Vagina (tissue), 2 donors: ENCODE measurements around the gene ZNF417. TPM values are rescaled to one million over a fixed set of nuclear protein-coding genes. Genes with fewer than 3 reads are reported as not detected.
A peak's percentile ranks its signal among the peaks of the same experiment; 100 is the strongest.

Experiments used
- DNase-seq, 2 donors: peaks; one replicate each; pipeline ENCODE4 v3.0.0-alpha.2; 2017; ENCODE audit errors: extremely low spot score in 2 of 2
- H3K27ac ChIP-seq: fragments of 200-600 bp; sonication (generic); one replicate; pipeline ENCODE4 v1.5.1; 2019
- H3K27me3 ChIP-seq: fragments of 200-600 bp; sonication (generic); one replicate; pipeline ENCODE4 v1.5.1; 2019
- H3K36me3 ChIP-seq, 2 donors: fragments of 200-600 bp; sonication (generic); one replicate each; pipeline ENCODE4 v1.5.1; 2017 to 2019
- H3K4me1 ChIP-seq: fragments of 200-600 bp; sonication (generic); one replicate; pipeline ENCODE4 v1.5.1; 2019
- H3K4me3 ChIP-seq, 2 donors: fragments of 200-600 bp; sonication (generic); 1 replicate in 1 of 2; 2 replicates in 1 of 2; pipeline ENCODE4 v1.5.1; 2016 to 2019
- H3K9me3 ChIP-seq: fragments of 200-600 bp; sonication (generic); one replicate; pipeline ENCODE4 v1.5.1; 2019
- POLR2A ChIP-seq, 2 donors: fragments of 450-650 bp; IDR thresholded peaks; one replicate each; pipeline ENCODE4 v1.6.1; 2017; ENCODE audit warnings: antibody characterized with exemption in 2 of 2, mild to moderate bottlenecking in 2 of 2, moderate library complexity in 2 of 2
- POLR2AphosphoS5 ChIP-seq, 2 donors: sonication (generic); formaldehyde crosslinking; IDR thresholded peaks; one replicate each; pipeline ENCODE4 v1.9.0; 2017; ENCODE audit warnings: antibody characterized with exemption in 2 of 2, mild to moderate bottlenecking in 2 of 2, low read depth in 1 of 2; ENCODE audit not compliant: insufficient read depth in 1 of 2
- intact Hi-C: fragments of 100-400 bp; cut with DNase I; formaldehyde crosslinking; loops from one replicate; pipeline ENCODE4 v1.15.1; 2023
- total RNA-seq: library from RNA; depleted of rRNA; stranded (reverse); fragments of >200 nt; gene quantifications from one replicate; pipeline ENCODE4 v1.2.3, GENCODE V29; 2016
- TF ChIP-seq, protein P1 (sequence below), 3 experiments: fragments of 450-650 bp in 2 of 3; fragments of 200-600 bp in 1 of 3; sonication (generic) in 1 of 3; IDR thresholded peaks; one replicate each; pipeline ENCODE4 v1.5.1; 2017 to 2019; ENCODE audit warnings: antibody characterized with exemption in 3 of 3, mild to moderate bottlenecking in 2 of 3, moderate library complexity in 2 of 3

The ZNF417 gene
- total RNA-seq, 1 donor from 2014 or later = 7.9 TPM

DNA sequence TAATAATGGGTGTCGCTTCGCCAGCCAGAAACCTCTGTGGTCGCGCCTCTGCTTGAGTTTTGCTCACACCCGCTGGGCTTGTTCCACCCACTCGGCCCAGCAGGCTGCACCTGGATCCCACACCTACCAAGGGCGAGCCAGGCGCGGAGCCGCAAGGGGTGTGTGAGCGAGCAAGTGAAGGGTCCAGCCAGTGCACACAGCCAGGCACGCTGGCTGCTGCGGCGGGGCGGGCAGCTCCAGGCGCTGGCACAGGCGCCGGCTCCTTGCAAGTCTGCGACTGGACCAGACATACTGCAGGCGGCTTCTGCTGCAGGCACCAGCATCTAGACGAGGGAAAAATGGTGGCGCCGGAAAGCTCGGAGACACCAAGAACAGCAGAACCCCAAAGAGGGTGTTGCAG, 32.9 kb upstream of the ZNF417 start:
- H3K4me1 ChIP-seq = peaks cover 17% of the 10 kb centered on the region
- H3K27me3 ChIP-seq = no peaks in the 10 kb centered on the region
- no peaks in the 10 kb centered on the region for H3K9me3 ChIP-seq
- peaks cover 0 to 4% of the 10 kb centered on the region in 2 donors for H3K36me3 ChIP-seq
- no peak for TF ChIP-seq POLR2AphosphoS5 (IDR thresholded peaks at IDR 0.05; ENCODE audit: insufficient read depth in 1 of 2, low read depth in 1 of 2)
- TF ChIP-seq, protein P1, sequence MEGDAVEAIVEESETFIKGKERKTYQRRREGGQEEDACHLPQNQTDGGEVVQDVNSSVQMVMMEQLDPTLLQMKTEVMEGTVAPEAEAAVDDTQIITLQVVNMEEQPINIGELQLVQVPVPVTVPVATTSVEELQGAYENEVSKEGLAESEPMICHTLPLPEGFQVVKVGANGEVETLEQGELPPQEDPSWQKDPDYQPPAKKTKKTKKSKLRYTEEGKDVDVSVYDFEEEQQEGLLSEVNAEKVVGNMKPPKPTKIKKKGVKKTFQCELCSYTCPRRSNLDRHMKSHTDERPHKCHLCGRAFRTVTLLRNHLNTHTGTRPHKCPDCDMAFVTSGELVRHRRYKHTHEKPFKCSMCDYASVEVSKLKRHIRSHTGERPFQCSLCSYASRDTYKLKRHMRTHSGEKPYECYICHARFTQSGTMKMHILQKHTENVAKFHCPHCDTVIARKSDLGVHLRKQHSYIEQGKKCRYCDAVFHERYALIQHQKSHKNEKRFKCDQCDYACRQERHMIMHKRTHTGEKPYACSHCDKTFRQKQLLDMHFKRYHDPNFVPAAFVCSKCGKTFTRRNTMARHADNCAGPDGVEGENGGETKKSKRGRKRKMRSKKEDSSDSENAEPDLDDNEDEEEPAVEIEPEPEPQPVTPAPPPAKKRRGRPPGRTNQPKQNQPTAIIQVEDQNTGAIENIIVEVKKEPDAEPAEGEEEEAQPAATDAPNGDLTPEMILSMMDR (IDR thresholded peaks at IDR 0.05) = no peak
- no peak for DNase-seq
- no peak overlapping the region for H3K4me3 ChIP-seq
- no peak overlapping the region for H3K27ac ChIP-seq
- intact Hi-C loops = no loop called here

DNA sequence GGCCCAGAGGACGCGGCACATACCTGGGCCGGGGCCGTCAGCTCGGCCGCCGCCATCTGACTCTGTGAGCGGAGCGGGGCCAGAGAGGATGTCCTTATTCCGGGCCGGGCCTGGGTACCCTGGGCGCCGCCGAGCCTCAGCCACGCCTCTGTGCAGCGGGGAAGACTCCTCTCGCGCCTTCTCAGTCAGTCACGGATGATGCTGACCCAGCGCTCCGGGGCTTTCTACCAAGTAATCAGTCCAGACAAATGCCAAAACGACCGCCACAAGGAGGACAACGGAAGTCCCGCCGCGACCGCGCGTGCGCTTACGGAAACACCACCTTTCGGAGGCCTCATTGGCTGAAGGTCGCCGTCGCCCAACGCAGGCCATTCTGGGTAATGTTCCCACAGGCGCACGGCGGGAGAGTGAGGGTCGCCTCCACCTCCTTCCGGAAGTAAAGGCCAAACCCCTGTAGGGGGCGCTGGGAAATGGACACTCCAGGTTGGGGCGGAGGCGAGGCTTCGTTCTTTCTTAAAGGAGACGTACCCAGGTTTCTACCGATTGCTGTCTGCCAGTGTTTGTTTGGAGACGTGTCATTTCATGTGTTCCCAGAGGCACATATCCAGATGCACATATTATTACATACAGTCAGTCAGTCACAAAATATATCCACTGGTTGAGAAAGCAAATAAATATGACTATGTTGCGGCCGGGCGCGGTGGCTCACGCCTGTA, 31.2 kb upstream of the ZNF417 start, which contains the start of gene ZNF256:
TSS of gene ZNF256 (minus strand) at position 288 of the 716 bp plus-strand sequence. CDS start at position 56, 232 bp downstream.
- intact Hi-C loops = no loop called here
- Histone ChIP-seq H3K27me3 (no peaks in the 10 kb centered on the region), H3K9me3 (peaks cover 6% of the 10 kb centered on the region)

DNA sequence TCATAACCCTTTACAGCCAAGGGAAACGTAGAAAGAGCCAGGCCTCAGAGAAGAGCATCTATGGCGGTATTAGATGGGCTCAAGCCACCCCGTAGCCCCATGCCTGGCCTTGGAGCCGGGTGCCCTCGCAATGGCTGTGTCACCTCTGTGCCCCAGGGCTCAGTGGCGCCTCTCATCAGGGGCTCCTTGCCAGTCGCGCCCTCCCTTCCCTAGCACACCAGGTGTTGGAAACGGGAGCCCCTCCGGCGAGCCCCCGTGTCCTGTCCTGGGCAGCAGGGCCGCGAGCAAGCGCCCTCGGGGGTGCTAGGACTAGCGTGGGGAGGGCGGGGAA, 30.7 kb upstream of the ZNF417 start:
- peaks cover 12% of the 10 kb centered on the region for H3K9me3 ChIP-seq
- DNase-seq = no peak
- peaks cover 0 to 26% of the 10 kb centered on the region in 2 donors for H3K36me3 ChIP-seq
- peak overlapping the region; percentile 15 for H3K27ac ChIP-seq
- peak overlapping the region; percentile 70 to 80 for H3K4me3 ChIP-seq
- peaks cover 17% of the 10 kb centered on the region for H3K4me1 ChIP-seq
- TF ChIP-seq, protein P1 (IDR thresholded peaks at IDR 0.05) = no peak
- no peak for TF ChIP-seq POLR2A (IDR thresholded peaks at IDR 0.05)
- TF ChIP-seq POLR2AphosphoS5 (IDR thresholded peaks at IDR 0.05; ENCODE audit: insufficient read depth in 1 of 2, low read depth in 1 of 2) = no peak
- intact Hi-C loops = no loop called here
- H3K27me3 ChIP-seq = no peaks in the 10 kb centered on the region

More for the DNA sequence above, 31.2 kb upstream of the ZNF417 start, which contains the start of gene ZNF256:
- DNase-seq = no peak
- Histone ChIP-seq H3K36me3 (peaks cover 0 to 21% of the 10 kb centered on the region in 2 donors), H3K4me3 (peak within 1 kb of the TSS; percentile 70 to 80), H3K4me1 (peaks cover 17% of the 10 kb centered on the region), H3K27ac (peak within 1 kb of the TSS; percentile 15)
- TF ChIP-seq POLR2AphosphoS5 (IDR thresholded peaks at IDR 0.05; ENCODE audit: insufficient read depth in 1 of 2, low read depth in 1 of 2) (peak; percentile 66 to 95), POLR2A (IDR thresholded peaks at IDR 0.05) (no peak)
- TF ChIP-seq, protein P1 (IDR thresholded peaks at IDR 0.05) = peak; percentile 16 to 43 (median 24)

DNA sequence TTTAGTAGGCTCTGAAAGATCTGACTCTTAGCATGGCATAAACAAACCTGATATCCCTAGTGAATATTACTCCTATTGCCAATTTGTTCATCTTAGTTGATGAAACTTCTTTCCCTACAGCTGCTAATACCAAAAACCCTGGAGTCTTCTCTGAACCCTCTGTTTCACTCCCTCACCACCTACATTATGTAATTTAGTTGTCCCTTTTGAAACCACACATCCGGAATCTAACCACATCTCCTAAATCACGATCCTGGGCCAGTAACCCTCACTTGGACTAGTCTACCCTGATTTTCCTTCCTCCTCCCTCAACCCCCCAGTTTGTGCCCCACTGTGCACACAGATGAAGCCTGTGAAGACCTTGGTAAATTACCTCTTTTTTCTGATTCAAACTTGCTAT, 29.9 kb upstream of the ZNF417 start:
- intact Hi-C loops = no loop called here
- peak overlapping the region; percentile 70 to 80 for H3K4me3 ChIP-seq

More for the DNA sequence above, 29.9 kb upstream of the ZNF417 start:
- Histone ChIP-seq H3K4me1 (peaks cover 17% of the 10 kb centered on the region), H3K36me3 (peaks cover 0 to 34% of the 10 kb centered on the region in 2 donors), H3K27me3 (no peaks in the 10 kb centered on the region), H3K27ac (no peak overlapping the region), H3K9me3 (peaks cover 18% of the 10 kb centered on the region)
- no peak for TF ChIP-seq POLR2A (IDR thresholded peaks at IDR 0.05)
- TF ChIP-seq POLR2AphosphoS5 (IDR thresholded peaks at IDR 0.05; ENCODE audit: insufficient read depth in 1 of 2, low read depth in 1 of 2) = no peak
- TF ChIP-seq, protein P1 (IDR thresholded peaks at IDR 0.05) = no peak
- no peak for DNase-seq
